ENCODE data around the gene MSANTD1.

- TF ChIP-seq CTCF (IDR thresholded peaks at IDR 0.05) (no peak), POLR2A (IDR thresholded peaks at IDR 0.05) (no peak), EP300 (IDR thresholded peaks at IDR 0.05) (no peak)
Measured at GRCh38 chr4:3212391-3213105, 36.4 kb upstream of the MSANTD1 start.

All from ovary (tissue), 3 donors.